ENCODE data around the gene PRDX2. TPM values are rescaled to one million over a fixed set of nuclear protein-coding genes. Genes with fewer than 3 reads are reported as not detected.

PRDX2 gene
- total and polyA plus RNA-seq, 10 of the 15 experiments (the other 5 are each of a cell fraction or from before 2014, with no cell fraction given) = 93.0 to 812 (median 344) TPM

DNA sequence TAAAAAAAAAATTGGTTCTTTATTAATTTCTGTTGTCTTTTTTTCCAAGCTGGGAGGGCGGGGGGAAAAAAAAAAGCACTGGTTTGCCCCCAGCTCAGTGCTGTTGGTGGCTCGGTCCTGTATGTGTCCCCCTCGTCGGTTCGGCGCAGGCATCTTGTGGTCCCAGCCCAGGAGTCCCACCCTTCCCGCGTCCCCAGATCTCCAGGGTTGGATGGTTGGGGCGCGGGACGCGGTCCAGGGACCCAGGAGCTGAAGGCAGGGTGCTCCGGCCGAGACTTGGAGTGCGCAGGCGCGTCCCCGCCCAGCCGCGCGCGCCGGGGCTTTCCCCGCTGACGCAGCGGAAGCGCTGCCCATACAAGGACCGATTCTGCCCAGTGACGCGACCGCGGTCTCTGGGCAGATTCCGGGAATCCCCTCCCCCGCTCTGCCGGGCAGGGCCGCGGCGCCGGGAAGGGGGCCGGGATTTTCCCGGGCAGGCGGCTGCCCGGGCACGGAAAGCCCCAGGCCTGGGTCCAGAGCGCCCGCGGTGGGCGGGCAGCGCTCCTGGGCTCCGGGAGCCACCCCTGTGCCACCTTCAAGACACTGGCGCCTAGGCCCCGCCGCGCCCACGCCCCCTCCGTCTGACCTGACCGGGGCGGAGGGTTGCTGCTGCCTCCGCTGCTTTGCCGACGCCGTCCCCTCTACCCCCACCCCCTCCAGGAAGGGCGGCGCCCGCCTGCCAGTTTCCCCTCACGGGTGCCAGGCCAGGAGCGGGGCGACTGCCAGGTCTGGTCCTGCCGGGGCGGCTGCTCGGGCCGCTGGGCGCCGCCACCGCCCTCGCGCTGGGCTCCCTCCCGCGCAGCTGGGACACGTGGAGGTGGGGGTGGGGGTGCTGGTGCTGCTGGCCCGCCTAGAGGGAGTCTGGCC, 8.1 kb downstream of the PRDX2 start (continued):
- TF ChIP-seq, protein P1, sequence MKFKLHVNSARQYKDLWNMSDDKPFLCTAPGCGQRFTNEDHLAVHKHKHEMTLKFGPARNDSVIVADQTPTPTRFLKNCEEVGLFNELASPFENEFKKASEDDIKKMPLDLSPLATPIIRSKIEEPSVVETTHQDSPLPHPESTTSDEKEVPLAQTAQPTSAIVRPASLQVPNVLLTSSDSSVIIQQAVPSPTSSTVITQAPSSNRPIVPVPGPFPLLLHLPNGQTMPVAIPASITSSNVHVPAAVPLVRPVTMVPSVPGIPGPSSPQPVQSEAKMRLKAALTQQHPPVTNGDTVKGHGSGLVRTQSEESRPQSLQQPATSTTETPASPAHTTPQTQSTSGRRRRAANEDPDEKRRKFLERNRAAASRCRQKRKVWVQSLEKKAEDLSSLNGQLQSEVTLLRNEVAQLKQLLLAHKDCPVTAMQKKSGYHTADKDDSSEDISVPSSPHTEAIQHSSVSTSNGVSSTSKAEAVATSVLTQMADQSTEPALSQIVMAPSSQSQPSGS (IDR thresholded peaks at IDR 0.05; ENCODE audit: low read length) = no peak
- TF ChIP-seq, protein P2, sequence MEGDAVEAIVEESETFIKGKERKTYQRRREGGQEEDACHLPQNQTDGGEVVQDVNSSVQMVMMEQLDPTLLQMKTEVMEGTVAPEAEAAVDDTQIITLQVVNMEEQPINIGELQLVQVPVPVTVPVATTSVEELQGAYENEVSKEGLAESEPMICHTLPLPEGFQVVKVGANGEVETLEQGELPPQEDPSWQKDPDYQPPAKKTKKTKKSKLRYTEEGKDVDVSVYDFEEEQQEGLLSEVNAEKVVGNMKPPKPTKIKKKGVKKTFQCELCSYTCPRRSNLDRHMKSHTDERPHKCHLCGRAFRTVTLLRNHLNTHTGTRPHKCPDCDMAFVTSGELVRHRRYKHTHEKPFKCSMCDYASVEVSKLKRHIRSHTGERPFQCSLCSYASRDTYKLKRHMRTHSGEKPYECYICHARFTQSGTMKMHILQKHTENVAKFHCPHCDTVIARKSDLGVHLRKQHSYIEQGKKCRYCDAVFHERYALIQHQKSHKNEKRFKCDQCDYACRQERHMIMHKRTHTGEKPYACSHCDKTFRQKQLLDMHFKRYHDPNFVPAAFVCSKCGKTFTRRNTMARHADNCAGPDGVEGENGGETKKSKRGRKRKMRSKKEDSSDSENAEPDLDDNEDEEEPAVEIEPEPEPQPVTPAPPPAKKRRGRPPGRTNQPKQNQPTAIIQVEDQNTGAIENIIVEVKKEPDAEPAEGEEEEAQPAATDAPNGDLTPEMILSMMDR (IDR thresholded peaks at IDR 0.05 in 2 of 3, conservative IDR thresholded peaks at IDR 0.05 in 1 of 3; ENCODE audit: control insufficient read depth in 2 of 3, extremely low read depth in 1 of 3, insufficient read depth in 1 of 3, low read depth in 3 of 3, low read length in 3 of 3) = no peak
- TF ChIP-seq BHLHE40 (IDR thresholded peaks at IDR 0.05; ENCODE audit: borderline replicate concordance in 1 of 2, low read depth in 2 of 2, low read length in 1 of 2) = peak; percentile 71 to 72
- TF ChIP-seq, protein P3, sequence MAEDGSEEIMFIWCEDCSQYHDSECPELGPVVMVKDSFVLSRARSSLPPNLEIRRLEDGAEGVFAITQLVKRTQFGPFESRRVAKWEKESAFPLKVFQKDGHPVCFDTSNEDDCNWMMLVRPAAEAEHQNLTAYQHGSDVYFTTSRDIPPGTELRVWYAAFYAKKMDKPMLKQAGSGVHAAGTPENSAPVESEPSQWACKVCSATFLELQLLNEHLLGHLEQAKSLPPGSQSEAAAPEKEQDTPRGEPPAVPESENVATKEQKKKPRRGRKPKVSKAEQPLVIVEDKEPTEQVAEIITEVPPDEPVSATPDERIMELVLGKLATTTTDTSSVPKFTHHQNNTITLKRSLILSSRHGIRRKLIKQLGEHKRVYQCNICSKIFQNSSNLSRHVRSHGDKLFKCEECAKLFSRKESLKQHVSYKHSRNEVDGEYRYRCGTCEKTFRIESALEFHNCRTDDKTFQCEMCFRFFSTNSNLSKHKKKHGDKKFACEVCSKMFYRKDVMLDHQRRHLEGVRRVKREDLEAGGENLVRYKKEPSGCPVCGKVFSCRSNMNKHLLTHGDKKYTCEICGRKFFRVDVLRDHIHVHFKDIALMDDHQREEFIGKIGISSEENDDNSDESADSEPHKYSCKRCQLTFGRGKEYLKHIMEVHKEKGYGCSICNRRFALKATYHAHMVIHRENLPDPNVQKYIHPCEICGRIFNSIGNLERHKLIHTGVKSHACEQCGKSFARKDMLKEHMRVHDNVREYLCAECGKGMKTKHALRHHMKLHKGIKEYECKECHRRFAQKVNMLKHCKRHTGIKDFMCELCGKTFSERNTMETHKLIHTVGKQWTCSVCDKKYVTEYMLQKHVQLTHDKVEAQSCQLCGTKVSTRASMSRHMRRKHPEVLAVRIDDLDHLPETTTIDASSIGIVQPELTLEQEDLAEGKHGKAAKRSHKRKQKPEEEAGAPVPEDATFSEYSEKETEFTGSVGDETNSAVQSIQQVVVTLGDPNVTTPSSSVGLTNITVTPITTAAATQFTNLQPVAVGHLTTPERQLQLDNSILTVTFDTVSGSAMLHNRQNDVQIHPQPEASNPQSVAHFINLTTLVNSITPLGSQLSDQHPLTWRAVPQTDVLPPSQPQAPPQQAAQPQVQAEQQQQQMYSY (CRISPR knock-in tag; IDR thresholded peaks at IDR 0.05) = peak; percentile 70; the same call in 1 of the 2 replicates
- TF ChIP-seq PAX5 (IDR thresholded peaks at IDR 0.05; ENCODE audit: borderline replicate concordance, low read depth, low read length) = peak; percentile 97
- TF ChIP-seq POLR2AphosphoS5 (IDR thresholded peaks at IDR 0.05; ENCODE audit: low read length) = peak; percentile 91
- TF ChIP-seq NFIC (IDR thresholded peaks at IDR 0.05; ENCODE audit: low read depth, low read length) = no peak
- TF ChIP-seq, protein P4, sequence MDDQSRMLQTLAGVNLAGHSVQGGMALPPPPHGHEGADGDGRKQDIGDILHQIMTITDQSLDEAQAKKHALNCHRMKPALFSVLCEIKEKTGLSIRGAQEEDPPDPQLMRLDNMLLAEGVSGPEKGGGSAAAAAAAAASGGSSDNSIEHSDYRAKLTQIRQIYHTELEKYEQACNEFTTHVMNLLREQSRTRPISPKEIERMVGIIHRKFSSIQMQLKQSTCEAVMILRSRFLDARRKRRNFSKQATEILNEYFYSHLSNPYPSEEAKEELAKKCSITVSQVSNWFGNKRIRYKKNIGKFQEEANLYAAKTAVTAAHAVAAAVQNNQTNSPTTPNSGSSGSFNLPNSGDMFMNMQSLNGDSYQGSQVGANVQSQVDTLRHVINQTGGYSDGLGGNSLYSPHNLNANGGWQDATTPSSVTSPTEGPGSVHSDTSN (IDR thresholded peaks at IDR 0.05; ENCODE audit: insufficient replicate concordance, low read depth, low read length) = peak; percentile 24
- TF ChIP-seq, protein P5, sequence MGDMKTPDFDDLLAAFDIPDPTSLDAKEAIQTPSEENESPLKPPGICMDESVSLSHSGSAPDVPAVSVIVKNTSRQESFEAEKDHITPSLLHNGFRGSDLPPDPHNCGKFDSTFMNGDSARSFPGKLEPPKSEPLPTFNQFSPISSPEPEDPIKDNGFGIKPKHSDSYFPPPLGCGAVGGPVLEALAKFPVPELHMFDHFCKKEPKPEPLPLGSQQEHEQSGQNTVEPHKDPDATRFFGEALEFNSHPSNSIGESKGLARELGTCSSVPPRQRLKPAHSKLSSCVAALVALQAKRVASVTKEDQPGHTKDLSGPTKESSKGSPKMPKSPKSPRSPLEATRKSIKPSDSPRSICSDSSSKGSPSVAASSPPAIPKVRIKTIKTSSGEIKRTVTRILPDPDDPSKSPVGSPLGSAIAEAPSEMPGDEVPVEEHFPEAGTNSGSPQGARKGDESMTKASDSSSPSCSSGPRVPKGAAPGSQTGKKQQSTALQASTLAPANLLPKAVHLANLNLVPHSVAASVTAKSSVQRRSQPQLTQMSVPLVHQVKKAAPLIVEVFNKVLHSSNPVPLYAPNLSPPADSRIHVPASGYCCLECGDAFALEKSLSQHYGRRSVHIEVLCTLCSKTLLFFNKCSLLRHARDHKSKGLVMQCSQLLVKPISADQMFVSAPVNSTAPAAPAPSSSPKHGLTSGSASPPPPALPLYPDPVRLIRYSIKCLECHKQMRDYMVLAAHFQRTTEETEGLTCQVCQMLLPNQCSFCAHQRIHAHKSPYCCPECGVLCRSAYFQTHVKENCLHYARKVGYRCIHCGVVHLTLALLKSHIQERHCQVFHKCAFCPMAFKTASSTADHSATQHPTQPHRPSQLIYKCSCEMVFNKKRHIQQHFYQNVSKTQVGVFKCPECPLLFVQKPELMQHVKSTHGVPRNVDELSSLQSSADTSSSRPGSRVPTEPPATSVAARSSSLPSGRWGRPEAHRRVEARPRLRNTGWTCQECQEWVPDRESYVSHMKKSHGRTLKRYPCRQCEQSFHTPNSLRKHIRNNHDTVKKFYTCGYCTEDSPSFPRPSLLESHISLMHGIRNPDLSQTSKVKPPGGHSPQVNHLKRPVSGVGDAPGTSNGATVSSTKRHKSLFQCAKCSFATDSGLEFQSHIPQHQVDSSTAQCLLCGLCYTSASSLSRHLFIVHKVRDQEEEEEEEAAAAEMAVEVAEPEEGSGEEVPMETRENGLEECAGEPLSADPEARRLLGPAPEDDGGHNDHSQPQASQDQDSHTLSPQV (IDR thresholded peaks at IDR 0.05) = no peak; the same call in 1 of the 2 replicates
- TF ChIP-seq NFYA (IDR thresholded peaks at IDR 0.05; ENCODE audit: borderline replicate concordance, low read depth, low read length) = no peak
- TF ChIP-seq CREB1 (IDR thresholded peaks at IDR 0.05; ENCODE audit: low read depth) = no peak
- TF ChIP-seq RBBP5 (conservative IDR thresholded peaks at IDR 0.05) = no peak
- no peak for TF ChIP-seq EZH2 (IDR thresholded peaks at IDR 0.05; ENCODE audit: borderline replicate concordance, control insufficient read depth, low read depth, low read length)
- TF ChIP-seq NR2F1 (conservative IDR thresholded peaks at IDR 0.05) = peak; percentile 91
- no peak for TF ChIP-seq FOXM1 (IDR thresholded peaks at IDR 0.05; ENCODE audit: low read depth, low read length)

Measured in GM12878 (cell line).